ENCODE measurements around the gene SLAMF7.

GRCh38 chr1:160750608-160751007, 11.6 kb downstream of the SLAMF7 start:
- TF ChIP-seq RAD21 (IDR thresholded peaks at IDR 0.05 in 1 of 2, conservative IDR thresholded peaks at IDR 0.05 in 1 of 2; ENCODE audit: low read depth in 2 of 2, low read length in 2 of 2) (no peak), POLR2A (IDR thresholded peaks at IDR 0.05; ENCODE audit: control extremely low read depth in 1 of 2, low read depth in 2 of 2, low read length in 2 of 2) (no peak), POLR2AphosphoS5 (IDR thresholded peaks at IDR 0.05; ENCODE audit: low read depth, low read length) (no peak), CHD7 (IDR thresholded peaks at IDR 0.05; ENCODE audit: insufficient replicate concordance, low read length) (no peak), EZH2 (IDR thresholded peaks at IDR 0.05; ENCODE audit: low read depth, low read length, severe bottlenecking) (no peak)

All from H1 (cell line).